Measurements from ENCODE around the gene HAUS8.

- no peak for TF ChIP-seq ZNF124 (CRISPR knock-in tag; IDR thresholded peaks at IDR 0.05)
- TF ChIP-seq TBL1XR1 (IDR thresholded peaks at IDR 0.05; ENCODE audit: borderline replicate concordance, low read length, partially characterized antibody): no peak
- TF ChIP-seq EZH2 (conservative IDR thresholded peaks at IDR 0.05; ENCODE audit: low read depth, low read length): no peak
- no peak for TF ChIP-seq STAT6 (CRISPR knock-in tag; IDR thresholded peaks at IDR 0.05; ENCODE audit: borderline replicate concordance)
- no peak for TF ChIP-seq NFIC (IDR thresholded peaks at IDR 0.05; ENCODE audit: low read length)
- TF ChIP-seq MED13 (CRISPR knock-in tag; IDR thresholded peaks at IDR 0.05): no peak
- TF ChIP-seq MBNL3 (CRISPR knock-in tag; conservative IDR thresholded peaks at IDR 0.05): no peak
- TF ChIP-seq GZF1 (CRISPR knock-in tag; IDR thresholded peaks at IDR 0.05): no peak
- TF ChIP-seq HNRNPH1 (optimal IDR thresholded peaks at IDR 0.05; ENCODE audit: low read depth, low read length): no peak
- TF ChIP-seq MAFK (conservative IDR thresholded peaks at IDR 0.05 in 1 of 2, IDR thresholded peaks at IDR 0.05 in 1 of 2; ENCODE audit: low read length in 2 of 2): no peak
These were observed 14.0 kb downstream of the HAUS8 start for GRCh38 chr19:17061205-17061604.

All from HepG2 (cell line).